H9 (cell line): Measurements from ENCODE around the gene C17orf113. TPM values are rescaled to one million over a fixed set of nuclear protein-coding genes. Genes with fewer than 3 reads are reported as not detected.

Source experiments
- DNase-seq: peaks from one replicate; pipeline ENCODE4 v3.0.0-alpha.2; 2017
- H2AFZ ChIP-seq: one replicate; pipeline ENCODE4 v1.6.1; 2013; ENCODE audit warnings: mild to moderate bottlenecking, low read length, control low read depth, moderate library complexity
- H2AK5ac ChIP-seq: 2 replicates; pipeline ENCODE4 v1.6.1; 2013; ENCODE audit warnings: low read length, control low read depth, mixed read lengths; ENCODE audit not compliant: insufficient read length
- H2BK120ac ChIP-seq: one replicate; pipeline ENCODE4 v1.6.1; 2013; ENCODE audit warnings: low read depth, mild to moderate bottlenecking, low read length, control low read depth, inconsistent platforms; ENCODE audit not compliant: poor library complexity, severe bottlenecking
- H2BK12ac ChIP-seq: 2 replicates; pipeline ENCODE4 v1.6.1; 2013; ENCODE audit warnings: low read length, control low read depth, mixed read lengths, low read depth; ENCODE audit not compliant: insufficient read length
- H2BK15ac ChIP-seq: 2 replicates; pipeline ENCODE4 v1.6.1; 2013; ENCODE audit warnings: low read depth, low read length, control low read depth
- H2BK20ac ChIP-seq: one replicate; pipeline ENCODE4 v1.6.1; 2013; ENCODE audit warnings: low read depth, mild to moderate bottlenecking, low read length, control low read depth, inconsistent platforms; ENCODE audit not compliant: poor library complexity, severe bottlenecking
- H2BK5ac ChIP-seq: 2 replicates; pipeline ENCODE4 v1.6.1; 2013; ENCODE audit warnings: low read length, control low read depth, mixed read lengths; ENCODE audit not compliant: insufficient read length
- H3K14ac ChIP-seq: 2 replicates; pipeline ENCODE4 v1.6.1; 2013; ENCODE audit warnings: low read length, control low read depth; ENCODE audit not compliant: insufficient read depth
- H3K18ac ChIP-seq: 2 replicates; pipeline ENCODE4 v1.6.1; 2013; ENCODE audit warnings: low read depth, mild to moderate bottlenecking, mixed read lengths, low read length, control low read depth; ENCODE audit not compliant: insufficient read length
- H3K23ac ChIP-seq: 2 replicates; pipeline ENCODE4 v1.6.1; 2013; ENCODE audit warnings: low read length, control low read depth, mixed read lengths, low read depth; ENCODE audit not compliant: insufficient read length
- H3K23me2 ChIP-seq: 2 replicates; pipeline ENCODE4 v1.6.1; 2013; ENCODE audit warnings: low read depth, mild to moderate bottlenecking, mixed read lengths, low read length, control low read depth; ENCODE audit not compliant: insufficient read length, poor library complexity, severe bottlenecking
- H3K27ac ChIP-seq: 2 replicates; pipeline ENCODE4 v1.5.1; 2013; ENCODE audit warnings: low read length, control low read depth, mixed read lengths, low read depth; ENCODE audit not compliant: insufficient read length
- H3K27me3 ChIP-seq: 2 replicates; pipeline ENCODE4 v1.6.1; 2013; ENCODE audit warnings: low read length, control low read depth, inconsistent platforms; ENCODE audit not compliant: insufficient read depth
- H3K4ac ChIP-seq: 2 replicates; pipeline ENCODE4 v1.6.1; 2013; ENCODE audit warnings: low read depth, mild to moderate bottlenecking, control low read depth, inconsistent platforms, low read length, moderate library complexity
- H3K4me1 ChIP-seq: 2 replicates; pipeline ENCODE4 v1.6.1; 2013; ENCODE audit warnings: low read length, control low read depth, inconsistent platforms; ENCODE audit not compliant: insufficient read depth
- H3K4me2 ChIP-seq: 2 replicates; pipeline ENCODE4 v1.6.1; 2013; ENCODE audit warnings: low read length, control low read depth, mixed read lengths; ENCODE audit not compliant: insufficient read length, insufficient read depth
- H3K56ac ChIP-seq: 2 replicates; pipeline ENCODE4 v1.6.1; 2013; ENCODE audit warnings: low read depth, mild to moderate bottlenecking, mixed read lengths, low read length, control low read depth; ENCODE audit not compliant: insufficient read length
- H3K79me1 ChIP-seq: 2 replicates; pipeline ENCODE4 v1.6.1; 2013; ENCODE audit warnings: low read depth, mild to moderate bottlenecking, moderate library complexity, low read length, control low read depth, inconsistent platforms; ENCODE audit not compliant: insufficient read depth, poor library complexity, severe bottlenecking
- H3K79me2 ChIP-seq: 2 replicates; pipeline ENCODE4 v1.6.1; 2013; ENCODE audit warnings: low read length, control low read depth, inconsistent platforms; ENCODE audit not compliant: insufficient read depth
- H3K9ac ChIP-seq: 2 replicates; pipeline ENCODE4 v1.6.1; 2013; ENCODE audit warnings: low read length, control low read depth, mixed read lengths; ENCODE audit not compliant: insufficient read length; ENCODE audit errors: extremely low read depth
- H3K9me3 ChIP-seq: one replicate; pipeline ENCODE4 v1.6.1; 2013; ENCODE audit warnings: low read depth, low read length, inconsistent platforms; ENCODE audit not compliant: control insufficient read depth
- H3T11ph ChIP-seq: one replicate; pipeline ENCODE4 v1.6.1; 2013; ENCODE audit warnings: mild to moderate bottlenecking, low read length, control low read depth, inconsistent platforms
- H4K20me1 ChIP-seq: one replicate; pipeline ENCODE4 v1.6.1; 2013; ENCODE audit not compliant: control insufficient read depth, insufficient read length, insufficient read depth
- H4K5ac ChIP-seq: 2 replicates; pipeline ENCODE4 v1.6.1; 2013; ENCODE audit warnings: low read depth, mild to moderate bottlenecking, mixed read lengths, low read length, control low read depth; ENCODE audit not compliant: insufficient read length
- H4K8ac ChIP-seq: replicated peaks from 2 replicates; pipeline ENCODE4 v1.6.1; 2013; ENCODE audit warnings: low read length, control low read depth, mixed read lengths, low read depth; ENCODE audit not compliant: insufficient read length
- H4K91ac ChIP-seq: 2 replicates; pipeline ENCODE4 v1.6.1; 2013; ENCODE audit warnings: low read depth, mild to moderate bottlenecking, moderate library complexity, mixed read lengths, low read length, control low read depth; ENCODE audit not compliant: insufficient read length
- H3K27ac Mint-ChIP-seq, 3 experiments: 2 replicates in 2 of 3; 3 replicates in 1 of 3; pipeline ENCODE4 v1.8.0; 2020 to 2021; ENCODE audit warnings: mixed read lengths in 3 of 3, mild to moderate bottlenecking in 1 of 3, moderate library complexity in 1 of 3
- H3K27me3 Mint-ChIP-seq: 2 replicates; pipeline ENCODE4 v1.8.0; 2021; ENCODE audit warnings: low read depth, mild to moderate bottlenecking, moderate library complexity, mixed read lengths
- H3K36me3 Mint-ChIP-seq, 3 experiments: 2 replicates in 2 of 3; 3 replicates in 1 of 3; pipeline ENCODE4 v1.8.0; 2020 to 2021; ENCODE audit warnings: low read depth in 3 of 3, mixed read lengths in 3 of 3; ENCODE audit not compliant: insufficient read depth in 1 of 3
- H3K4me1 Mint-ChIP-seq, 2 experiments: 2 replicates each; pipeline ENCODE4 v1.8.0; 2020; ENCODE audit warnings: mixed read lengths in 2 of 2
- H3K4me3 Mint-ChIP-seq, 2 experiments: 2 replicates in 1 of 2; 3 replicates in 1 of 2; pipeline ENCODE4 v1.8.0; 2020 to 2021; ENCODE audit warnings: mild to moderate bottlenecking in 2 of 2, mixed read lengths in 2 of 2, moderate library complexity in 1 of 2
- H3K9me3 Mint-ChIP-seq, 2 experiments: 2 replicates in 1 of 2; 3 replicates in 1 of 2; pipeline ENCODE4 v1.8.0; 2020; ENCODE audit warnings: mild to moderate bottlenecking in 2 of 2, mixed read lengths in 2 of 2, moderate library complexity in 1 of 2
- CTCF ChIP-seq: fragments of 200-600 bp; sonication (generic); conservative IDR thresholded peaks from 3 replicates; pipeline ENCODE4 v1.8.0; 2021; ENCODE audit warnings: antibody characterized with exemption, mild to moderate bottlenecking
- WGBS: extraction: QIAGEN DNeasy Blood & Tissue Kit; methylation state at CpG from one replicate; pipeline ENCODE4 v1.1.7; 2013; ENCODE audit warnings: missing lambda C conversion rate, low lambda C conversion rate, mixed read lengths; ENCODE audit not compliant: insufficient read length; ENCODE audit errors: extremely low coverage; 5-methylcytosine and 5-hydroxymethylcytosine counted together
- total RNA-seq: library from RNA; stranded (reverse); gene quantifications from 2 replicates; pipeline ENCODE4 v1.2.1, GENCODE V29; 2021

C17orf113 gene
- total RNA-seq, 1 experiment from 2014 or later = 1.0 TPM

- Histone ChIP-seq H4K20me1 (no peaks in the 10 kb centered on the region), H3K9ac (no peak overlapping the region), H3K18ac (no peak overlapping the region), H2BK20ac (no peak overlapping the region), H3K9me3 (no peaks in the 10 kb centered on the region), H2BK15ac (no peak overlapping the region), H3K23ac (no peak overlapping the region), H2AK5ac (no peak overlapping the region), H3K23me2 (peaks cover 9% of the 10 kb centered on the region), H2BK5ac (no peak overlapping the region), H3K27me3 (no peaks in the 10 kb centered on the region), H3K79me1 (no peaks in the 10 kb centered on the region), H4K91ac (no peak overlapping the region), H4K5ac (no peak overlapping the region), H3K4me1 (peaks cover 7% of the 10 kb centered on the region; the same call in 1 of the 2 replicates), H3K27ac (no peak overlapping the region), H3K79me2 (no peaks in the 10 kb centered on the region), H2BK120ac (no peak overlapping the region), H3T11ph (no peak overlapping the region), H3K56ac (no peak overlapping the region), H3K4ac (no peak overlapping the region), H2AFZ (no peak overlapping the region), H3K4me2 (no peak overlapping the region), H2BK12ac (no peak overlapping the region), H4K8ac (no peak overlapping the region), H3K14ac (no peak overlapping the region)
- no peaks in the 10 kb centered on the region; a peak in 1 of 7 replicates for H3K36me3 Mint-ChIP-seq
- H3K4me1 Mint-ChIP-seq = peaks cover 24 to 30% of the 10 kb centered on the region in 2 experiments
- H3K9me3 Mint-ChIP-seq = no peaks in the 10 kb centered on the region
- TF ChIP-seq CTCF = no peak
- DNase-seq = no peak
- H3K4me3 Mint-ChIP-seq = no peak overlapping the region
- no CpG with 5 or more reads among the region's 12 CpGs for WGBS
- H3K27ac Mint-ChIP-seq = no peak overlapping the region
- peaks cover 22% of the 10 kb centered on the region for H3K27me3 Mint-ChIP-seq
Measured at GRCh38 chr17:42047343-42047742, 3.1 kb downstream of the C17orf113 start.
